NCI-H345 treated with DMSO at 0.1 percent for 48 hours (cell line): Measurements from ENCODE around the gene C1QTNF5.

Source experiments
- DNase-seq: peaks from one replicate; lab custom pipeline; 2025; ENCODE audit not compliant: unreplicated experiment; lab: John Stamatoyannopoulos, UW

C1QTNF5 gene

GRCh38 chr11:119373059-119373920 lies 32.6 kb upstream of the C1QTNF5 start:
- no peak for DNase-seq

- DNase-seq: no peak
Measured at GRCh38 chr11:119372260-119373058, 31.8 kb upstream of the C1QTNF5 start.

GRCh38 chr11:119371778-119372182 lies 31.1 kb upstream of the C1QTNF5 start:
- no peak for DNase-seq

GRCh38 chr11:119371067-119371601 lies 30.5 kb upstream of the C1QTNF5 start:
- DNase-seq: no peak

GRCh38 chr11:119370486-119371046 lies 29.9 kb upstream of the C1QTNF5 start:
- DNase-seq: no peak

GRCh38 chr11:119369132-119369925 lies 28.6 kb upstream of the C1QTNF5 start:
- DNase-seq: no peak

- DNase-seq: no peak
Measured at GRCh38 chr11:119368121-119369034, 27.7 kb upstream of the C1QTNF5 start.

- no peak for DNase-seq
Measured at GRCh38 chr11:119367661-119368120, 27.0 kb upstream of the C1QTNF5 start.

GRCh38 chr11:119366690-119367620 lies 26.3 kb upstream of the C1QTNF5 start:
- DNase-seq: no peak

- no peak for DNase-seq
Measured at GRCh38 chr11:119365071-119365591, 24.4 kb upstream of the C1QTNF5 start.

- no peak for DNase-seq
Measured at GRCh38 chr11:119363851-119364590, 23.3 kb upstream of the C1QTNF5 start.

- no peak for DNase-seq
Measured at GRCh38 chr11:119363081-119363850, 22.6 kb upstream of the C1QTNF5 start.

GRCh38 chr11:119362741-119363080 lies 22.0 kb upstream of the C1QTNF5 start:
- no peak for DNase-seq

GRCh38 chr11:119361941-119362725 lies 21.4 kb upstream of the C1QTNF5 start:
- DNase-seq: no peak

GRCh38 chr11:119361056-119361787 lies 20.5 kb upstream of the C1QTNF5 start:
- no peak for DNase-seq
